Hepatocyte (in vitro differentiated cells): ENCODE data around the gene RIMS1. TPM values are rescaled to one million over a fixed set of nuclear protein-coding genes. Genes with fewer than 3 reads are reported as not detected.

Experiments
- DNase-seq: peaks from one replicate; pipeline ENCODE4 v3.0.0-alpha.2; 2016; ENCODE audit warnings: low spot score
- H2AFZ ChIP-seq: fragments of 200-600 bp; sonication (generic); 2 replicates; pipeline ENCODE4 v1.6.0; 2016; ENCODE audit warnings: antibody characterized with exemption, mild to moderate bottlenecking
- H3K27ac ChIP-seq: fragments of 200-600 bp; sonication (generic); 2 replicates; pipeline ENCODE4 v1.5.1; 2016; ENCODE audit warnings: mild to moderate bottlenecking
- H3K27me3 ChIP-seq: fragments of 200-600 bp; sonication (generic); 2 replicates; pipeline ENCODE4 v1.6.1; 2016
- H3K36me3 ChIP-seq: fragments of 200-600 bp; sonication (generic); replicated peaks from 2 replicates; pipeline ENCODE4 v1.5.1; 2016; ENCODE audit warnings: low read depth; ENCODE audit not compliant: insufficient read depth
- H3K4me1 ChIP-seq: fragments of 200-600 bp; sonication (generic); 2 replicates; pipeline ENCODE4 v1.5.1; 2016; ENCODE audit warnings: mild to moderate bottlenecking, moderate library complexity; ENCODE audit not compliant: insufficient read depth
- H3K4me2 ChIP-seq: fragments of 200-600 bp; sonication (generic); 2 replicates; pipeline ENCODE4 v1.6.0; 2016
- H3K4me3 ChIP-seq: fragments of 200-600 bp; sonication (generic); 2 replicates; pipeline ENCODE4 v1.5.1; 2016; ENCODE audit warnings: mild to moderate bottlenecking
- H3K79me2 ChIP-seq: fragments of 200-600 bp; sonication (generic); 2 replicates; pipeline ENCODE4 v1.6.0; 2017; ENCODE audit warnings: mild to moderate bottlenecking
- H3K9me2 ChIP-seq: fragments of 200-600 bp; sonication (generic); replicated peaks from 2 replicates; pipeline ENCODE4 v1.6.0; 2017; ENCODE audit warnings: mild to moderate bottlenecking; ENCODE audit not compliant: insufficient read depth
- H3K9me3 ChIP-seq: fragments of 200-600 bp; sonication (generic); 2 replicates; pipeline ENCODE4 v1.5.1; 2016; ENCODE audit warnings: low read depth, mild to moderate bottlenecking
- H4K20me1 ChIP-seq: fragments of 200-600 bp; sonication (generic); 2 replicates; pipeline ENCODE4 v1.6.0; 2016; ENCODE audit warnings: mild to moderate bottlenecking; ENCODE audit not compliant: insufficient read depth, poor library complexity, severe bottlenecking
- CTCF ChIP-seq: fragments of 200-600 bp; sonication (generic); IDR thresholded peaks from 2 replicates; pipeline ENCODE4 v1.5.1; 2016; ENCODE audit warnings: antibody characterized with exemption, mild to moderate bottlenecking; ENCODE audit not compliant: poor library complexity
- EZH2 ChIP-seq: fragments of 200-600 bp; sonication (generic); IDR thresholded peaks from 2 replicates; pipeline ENCODE4 v1.6.1; 2016; ENCODE audit warnings: antibody characterized with exemption, mild to moderate bottlenecking, borderline replicate concordance
- EZH2phosphoT487 ChIP-seq: fragments of 200-600 bp; sonication (generic); IDR thresholded peaks from one replicate; pipeline ENCODE4 v1.6.1; 2018; ENCODE audit warnings: antibody characterized with exemption, mild to moderate bottlenecking, low read depth, moderate library complexity; ENCODE audit not compliant: unreplicated experiment, severe bottlenecking
- WGBS: methylation state at CpG from one replicate; pipeline ENCODE4 v1.1.6; 2016; ENCODE audit warnings: low lambda C conversion rate; ENCODE audit errors: missing lambda C conversion rate; 5-methylcytosine and 5-hydroxymethylcytosine counted together
- polyA plus RNA-seq: library from polyadenylated mRNA; unstranded; fragments of >200 nt; fragmentation: Nextera tagmentation; extraction: Ambion mirVana; gene quantifications from 2 replicates; pipeline ENCODE4 v1.2.1, GENCODE V29; 2016
- total RNA-seq: library from RNA; depleted of rRNA; stranded (reverse); fragments of >200 nt; gene quantifications from 2 replicates; pipeline ENCODE4 v1.2.3, GENCODE V29; 2014

The RIMS1 gene
- total and polyA plus RNA-seq, 2 experiments from 2014 or later = 0.45 to 5.5 TPM

- H3K79me2 ChIP-seq = no peaks in the 10 kb centered on the region
- peaks cover 4% of the 10 kb centered on the region for H3K4me1 ChIP-seq
- H3K9me3 ChIP-seq = no peaks in the 10 kb centered on the region
- no peak overlapping the region for H3K27ac ChIP-seq
- no peaks in the 10 kb centered on the region for H4K20me1 ChIP-seq
- WGBS = 82% methylated on average over 1 of the region's 1 CpG
- no peak overlapping the region for H3K4me2 ChIP-seq
- H3K36me3 ChIP-seq = no peaks in the 10 kb centered on the region
- no peak overlapping the region for H3K4me3 ChIP-seq
- no peak overlapping the region for H2AFZ ChIP-seq
- no peak for DNase-seq
- TF ChIP-seq EZH2 = no peak
- TF ChIP-seq CTCF = no peak
- no peak for TF ChIP-seq EZH2phosphoT487
- no peaks in the 10 kb centered on the region for H3K9me2 ChIP-seq
- no peaks in the 10 kb centered on the region for H3K27me3 ChIP-seq
Measured at GRCh38 chr6:72422171-72422570, 535.8 kb downstream of the RIMS1 start.

GRCh38 chr6:72424476-72424875, 538.1 kb downstream of the RIMS1 start:
- Histone ChIP-seq H4K20me1 (no peaks in the 10 kb centered on the region), H3K36me3 (no peaks in the 10 kb centered on the region), H3K9me2 (no peaks in the 10 kb centered on the region), H3K4me2 (no peak overlapping the region), H3K4me1 (no peaks in the 10 kb centered on the region), H3K4me3 (no peak overlapping the region), H2AFZ (no peak overlapping the region), H3K79me2 (no peaks in the 10 kb centered on the region), H3K9me3 (no peaks in the 10 kb centered on the region), H3K27ac (no peak overlapping the region), H3K27me3 (no peaks in the 10 kb centered on the region)
- TF ChIP-seq CTCF (no peak), EZH2phosphoT487 (no peak), EZH2 (no peak)
- WGBS = 74% methylated on average over 1 of the region's 1 CpG
- no peak for DNase-seq

- Histone ChIP-seq H4K20me1 (no peaks in the 10 kb centered on the region), H3K9me3 (no peaks in the 10 kb centered on the region), H3K4me2 (no peak overlapping the region), H3K9me2 (no peaks in the 10 kb centered on the region), H2AFZ (no peak overlapping the region), H3K4me3 (no peak overlapping the region), H3K36me3 (no peaks in the 10 kb centered on the region), H3K79me2 (no peaks in the 10 kb centered on the region), H3K27me3 (no peaks in the 10 kb centered on the region), H3K4me1 (no peaks in the 10 kb centered on the region), H3K27ac (no peak overlapping the region)
- no peak for DNase-seq
- TF ChIP-seq CTCF (no peak), EZH2phosphoT487 (no peak), EZH2 (no peak)
- WGBS = 51% methylated on average over 4 of the region's 4 CpGs
Measured at GRCh38 chr6:72425003-72425681, 538.8 kb downstream of the RIMS1 start.
